Hepatocyte (in vitro differentiated cells): Measurements from ENCODE around the gene PLD1. TPM values are rescaled to one million over a fixed set of nuclear protein-coding genes. Genes with fewer than 3 reads are reported as not detected.

ENCODE experiments used
- DNase-seq: peaks from one replicate; pipeline ENCODE4 v3.0.0-alpha.2; 2016; ENCODE audit warnings: low spot score
- H2AFZ ChIP-seq: fragments of 200-600 bp; sonication (generic); 2 replicates; pipeline ENCODE4 v1.6.0; 2016; ENCODE audit warnings: antibody characterized with exemption, mild to moderate bottlenecking
- H3K27ac ChIP-seq: fragments of 200-600 bp; sonication (generic); 2 replicates; pipeline ENCODE4 v1.5.1; 2016; ENCODE audit warnings: mild to moderate bottlenecking
- H3K27me3 ChIP-seq: fragments of 200-600 bp; sonication (generic); 2 replicates; pipeline ENCODE4 v1.6.1; 2016
- H3K36me3 ChIP-seq: fragments of 200-600 bp; sonication (generic); replicated peaks from 2 replicates; pipeline ENCODE4 v1.5.1; 2016; ENCODE audit warnings: low read depth; ENCODE audit not compliant: insufficient read depth
- H3K4me1 ChIP-seq: fragments of 200-600 bp; sonication (generic); 2 replicates; pipeline ENCODE4 v1.5.1; 2016; ENCODE audit warnings: mild to moderate bottlenecking, moderate library complexity; ENCODE audit not compliant: insufficient read depth
- H3K4me2 ChIP-seq: fragments of 200-600 bp; sonication (generic); 2 replicates; pipeline ENCODE4 v1.6.0; 2016
- H3K4me3 ChIP-seq: fragments of 200-600 bp; sonication (generic); 2 replicates; pipeline ENCODE4 v1.5.1; 2016; ENCODE audit warnings: mild to moderate bottlenecking
- H3K79me2 ChIP-seq: fragments of 200-600 bp; sonication (generic); 2 replicates; pipeline ENCODE4 v1.6.0; 2017; ENCODE audit warnings: mild to moderate bottlenecking
- H3K9me2 ChIP-seq: fragments of 200-600 bp; sonication (generic); replicated peaks from 2 replicates; pipeline ENCODE4 v1.6.0; 2017; ENCODE audit warnings: mild to moderate bottlenecking; ENCODE audit not compliant: insufficient read depth
- H3K9me3 ChIP-seq: fragments of 200-600 bp; sonication (generic); 2 replicates; pipeline ENCODE4 v1.5.1; 2016; ENCODE audit warnings: low read depth, mild to moderate bottlenecking
- H4K20me1 ChIP-seq: fragments of 200-600 bp; sonication (generic); 2 replicates; pipeline ENCODE4 v1.6.0; 2016; ENCODE audit warnings: mild to moderate bottlenecking; ENCODE audit not compliant: insufficient read depth, poor library complexity, severe bottlenecking
- EZH2 ChIP-seq: fragments of 200-600 bp; sonication (generic); IDR thresholded peaks from 2 replicates; pipeline ENCODE4 v1.6.1; 2016; ENCODE audit warnings: antibody characterized with exemption, mild to moderate bottlenecking, borderline replicate concordance
- EZH2phosphoT487 ChIP-seq: fragments of 200-600 bp; sonication (generic); IDR thresholded peaks from one replicate; pipeline ENCODE4 v1.6.1; 2018; ENCODE audit warnings: antibody characterized with exemption, mild to moderate bottlenecking, low read depth, moderate library complexity; ENCODE audit not compliant: unreplicated experiment, severe bottlenecking
- WGBS: methylation state at CpG from one replicate; pipeline ENCODE4 v1.1.6; 2016; ENCODE audit warnings: low lambda C conversion rate; ENCODE audit errors: missing lambda C conversion rate; 5-methylcytosine and 5-hydroxymethylcytosine counted together
- polyA plus RNA-seq: library from polyadenylated mRNA; unstranded; fragments of >200 nt; fragmentation: Nextera tagmentation; extraction: Ambion mirVana; gene quantifications from 2 replicates; pipeline ENCODE4 v1.2.1, GENCODE V29; 2016
- total RNA-seq: library from RNA; depleted of rRNA; stranded (reverse); fragments of >200 nt; gene quantifications from 2 replicates; pipeline ENCODE4 v1.2.3, GENCODE V29; 2014
- TF ChIP-seq, protein P1 (sequence below): fragments of 200-600 bp; sonication (generic); IDR thresholded peaks from 2 replicates; pipeline ENCODE4 v1.5.1; 2016; ENCODE audit warnings: antibody characterized with exemption, mild to moderate bottlenecking; ENCODE audit not compliant: poor library complexity

PLD1 gene
- total and polyA plus RNA-seq, 2 experiments from 2014 or later: 29.4 to 71.1 TPM

DNA sequence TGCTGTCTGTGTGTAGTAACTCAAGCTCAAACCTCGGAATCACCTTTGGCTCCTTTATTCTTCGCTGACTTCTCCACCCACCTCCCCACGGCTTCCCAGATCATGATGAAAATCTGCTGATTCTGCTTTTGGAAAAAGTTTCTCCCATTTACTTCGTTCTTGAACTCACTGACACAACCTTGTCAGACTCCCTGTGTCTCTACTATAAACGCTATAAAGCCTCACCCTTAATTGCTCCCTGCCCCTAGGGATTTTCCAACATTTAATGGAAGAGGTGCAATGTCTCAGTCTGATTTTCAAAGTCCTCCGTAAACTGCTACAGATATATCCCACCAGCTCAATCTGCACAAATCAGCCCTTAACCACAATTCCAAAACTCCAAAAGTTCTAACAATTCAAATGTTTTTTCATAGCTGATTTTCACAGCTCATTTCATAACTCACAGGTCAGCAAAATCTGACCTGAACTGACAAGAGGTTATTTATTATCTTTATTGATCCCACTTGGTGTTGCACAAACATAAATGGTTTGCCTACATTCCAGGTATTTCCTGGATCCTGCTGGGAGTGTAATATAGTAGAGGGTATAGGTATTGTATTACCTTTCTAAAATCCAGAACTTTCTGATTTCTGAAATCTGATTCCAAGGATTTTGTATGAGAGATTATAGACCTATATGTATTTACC lies 129.4 kb downstream of the PLD1 start:
- no peaks in the 10 kb centered on the region for H3K9me2 ChIP-seq
- no peaks in the 10 kb centered on the region for H3K27me3 ChIP-seq
- H2AFZ ChIP-seq: no peak overlapping the region
- no peaks in the 10 kb centered on the region for H4K20me1 ChIP-seq
- H3K9me3 ChIP-seq: no peaks in the 10 kb centered on the region
- H3K79me2 ChIP-seq: no peaks in the 10 kb centered on the region
- WGBS: 56% methylated on average over 6 of the region's 6 CpGs
- H3K4me1 ChIP-seq: peaks cover 20% of the 10 kb centered on the region
- H3K27ac ChIP-seq: peak overlapping the region; percentile 38
- H3K4me3 ChIP-seq: no peak overlapping the region
- no peaks in the 10 kb centered on the region for H3K36me3 ChIP-seq
- no peak for DNase-seq
- peak overlapping the region; percentile 4 for H3K4me2 ChIP-seq
- TF ChIP-seq EZH2 (no peak), EZH2phosphoT487 (no peak)
- TF ChIP-seq, protein P1, sequence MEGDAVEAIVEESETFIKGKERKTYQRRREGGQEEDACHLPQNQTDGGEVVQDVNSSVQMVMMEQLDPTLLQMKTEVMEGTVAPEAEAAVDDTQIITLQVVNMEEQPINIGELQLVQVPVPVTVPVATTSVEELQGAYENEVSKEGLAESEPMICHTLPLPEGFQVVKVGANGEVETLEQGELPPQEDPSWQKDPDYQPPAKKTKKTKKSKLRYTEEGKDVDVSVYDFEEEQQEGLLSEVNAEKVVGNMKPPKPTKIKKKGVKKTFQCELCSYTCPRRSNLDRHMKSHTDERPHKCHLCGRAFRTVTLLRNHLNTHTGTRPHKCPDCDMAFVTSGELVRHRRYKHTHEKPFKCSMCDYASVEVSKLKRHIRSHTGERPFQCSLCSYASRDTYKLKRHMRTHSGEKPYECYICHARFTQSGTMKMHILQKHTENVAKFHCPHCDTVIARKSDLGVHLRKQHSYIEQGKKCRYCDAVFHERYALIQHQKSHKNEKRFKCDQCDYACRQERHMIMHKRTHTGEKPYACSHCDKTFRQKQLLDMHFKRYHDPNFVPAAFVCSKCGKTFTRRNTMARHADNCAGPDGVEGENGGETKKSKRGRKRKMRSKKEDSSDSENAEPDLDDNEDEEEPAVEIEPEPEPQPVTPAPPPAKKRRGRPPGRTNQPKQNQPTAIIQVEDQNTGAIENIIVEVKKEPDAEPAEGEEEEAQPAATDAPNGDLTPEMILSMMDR: no peak

DNA sequence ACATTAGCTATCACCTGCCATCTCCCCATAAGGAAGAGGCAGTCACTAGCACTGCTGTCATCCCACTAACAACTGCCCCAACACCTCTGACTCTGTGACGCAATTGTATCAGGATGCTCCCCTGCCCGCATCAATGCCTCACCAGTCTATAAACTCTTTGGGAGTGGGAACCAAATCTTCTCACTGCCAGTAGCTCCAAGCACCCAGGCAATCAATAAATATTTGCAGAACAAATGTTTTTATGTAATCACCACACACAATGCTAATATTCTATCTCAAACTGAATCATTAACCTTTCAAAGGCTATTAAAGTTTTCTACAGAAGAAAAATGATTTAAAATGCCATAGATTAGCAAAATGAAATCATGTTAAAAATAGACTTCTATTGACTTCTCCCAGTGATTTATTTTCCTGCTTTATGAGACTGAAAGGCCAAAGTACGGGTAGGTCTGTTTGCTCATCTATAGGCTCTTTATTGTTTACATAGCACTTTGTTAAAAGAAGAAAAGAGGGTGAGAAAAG lies 131.3 kb downstream of the PLD1 start:
- H3K4me3 ChIP-seq: no peak overlapping the region
- WGBS: 41% methylated on average over 3 of the region's 3 CpGs
- no peaks in the 10 kb centered on the region for H3K79me2 ChIP-seq
- H3K4me2 ChIP-seq: peak overlapping the region; percentile 20
- H4K20me1 ChIP-seq: no peaks in the 10 kb centered on the region
- no peak for TF ChIP-seq EZH2phosphoT487
- no peak for TF ChIP-seq EZH2
- TF ChIP-seq, protein P1: no peak
- H3K27ac ChIP-seq: peak overlapping the region; percentile 80
- peak; percentile 51 for DNase-seq
- no peaks in the 10 kb centered on the region for H3K9me3 ChIP-seq
- peaks cover 20% of the 10 kb centered on the region for H3K4me1 ChIP-seq
- no peaks in the 10 kb centered on the region for H3K36me3 ChIP-seq
- no peaks in the 10 kb centered on the region for H3K9me2 ChIP-seq
- no peaks in the 10 kb centered on the region for H3K27me3 ChIP-seq
- no peak overlapping the region for H2AFZ ChIP-seq

DNA sequence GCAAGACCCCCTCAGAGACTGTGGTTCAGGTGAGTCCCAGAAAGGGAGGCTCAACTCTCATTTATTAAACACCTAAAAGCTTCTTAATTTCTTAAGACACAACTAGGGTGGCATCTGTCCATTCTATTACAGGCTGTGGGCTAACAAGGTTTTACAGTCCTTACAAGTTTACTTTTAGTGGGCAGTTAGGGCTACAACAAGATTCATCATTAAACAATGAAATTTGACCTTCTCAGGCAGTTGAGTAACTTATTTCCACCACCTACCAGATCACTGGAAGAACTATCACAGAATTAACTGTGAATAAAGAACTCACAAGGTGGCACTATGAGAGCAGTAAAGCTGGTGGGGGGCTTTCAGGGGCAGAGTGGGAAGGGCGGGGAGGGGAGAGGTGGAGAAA lies 132.6 kb downstream of the PLD1 start:
- DNase-seq: no peak
- Histone ChIP-seq H3K4me1 (peaks cover 20% of the 10 kb centered on the region), H3K27ac (peak overlapping the region; percentile 80)

More for the DNA sequence above, 132.6 kb downstream of the PLD1 start:
- no peaks in the 10 kb centered on the region for H3K36me3 ChIP-seq
- no peaks in the 10 kb centered on the region for H4K20me1 ChIP-seq
- H3K4me3 ChIP-seq: no peak overlapping the region
- H3K9me2 ChIP-seq: no peaks in the 10 kb centered on the region
- H3K9me3 ChIP-seq: no peaks in the 10 kb centered on the region
- no peaks in the 10 kb centered on the region for H3K79me2 ChIP-seq
- no peak overlapping the region for H3K4me2 ChIP-seq
- no peak overlapping the region for H2AFZ ChIP-seq
- H3K27me3 ChIP-seq: no peaks in the 10 kb centered on the region
- 100% methylated on average over 1 of the region's 1 CpG for WGBS
- TF ChIP-seq EZH2: no peak
- TF ChIP-seq EZH2phosphoT487: no peak
- TF ChIP-seq, protein P1: no peak
